PFSK-1 (cell line): ENCODE results near the gene CD82.

Experiments used
- FOXP2 ChIP-seq: optimal IDR thresholded peaks from 2 replicates; pipeline ENCODE3; 2011; ENCODE audit warnings: borderline replicate concordance, control low read depth, inconsistent platforms; ENCODE audit not compliant: insufficient read depth; ENCODE audit errors: extremely low read length, extremely low read depth
- POLR2AphosphoS5 ChIP-seq: IDR thresholded peaks from 2 replicates; pipeline ENCODE4 v1.6.1; 2012; ENCODE audit warnings: low read depth, mild to moderate bottlenecking, control low read depth, low read length, moderate library complexity
- REST ChIP-seq, 2 experiments: IDR thresholded peaks; 2 replicates each; pipeline versions ENCODE4 v1.6.1 to v1.8.0; 2011 to 2012; ENCODE audit warnings: low read depth in 2 of 2, low read length in 2 of 2, control low read depth in 1 of 2, inconsistent platforms in 1 of 2, mild to moderate bottlenecking in 1 of 2, moderate library complexity in 1 of 2; ENCODE audit not compliant: insufficient read depth in 1 of 2
- SIN3A ChIP-seq: IDR thresholded peaks from 2 replicates; pipeline ENCODE4 v1.6.1; 2012; ENCODE audit warnings: mild to moderate bottlenecking, low read length, moderate library complexity, borderline replicate concordance; ENCODE audit not compliant: insufficient read depth
- TAF1 ChIP-seq: IDR thresholded peaks from 2 replicates; pipeline ENCODE4 v1.6.1; 2012; ENCODE audit warnings: low read length, control low read depth, borderline replicate concordance; ENCODE audit not compliant: insufficient read depth

Gene CD82

GRCh38 chr11:44577231-44577830, 11.9 kb downstream of the CD82 start:
- no peak for TF ChIP-seq TAF1
- no peak for TF ChIP-seq POLR2AphosphoS5
- no peak for TF ChIP-seq FOXP2
- TF ChIP-seq SIN3A: no peak
- TF ChIP-seq REST (IDR thresholded peaks at IDR 0.05; ENCODE audit: insufficient read depth in 1 of 2, low read depth in 2 of 2, low read length in 2 of 2): no peak

- no peak for TF ChIP-seq SIN3A
- no peak for TF ChIP-seq TAF1
- TF ChIP-seq FOXP2: no peak
- TF ChIP-seq REST (IDR thresholded peaks at IDR 0.05; ENCODE audit: insufficient read depth in 1 of 2, low read depth in 2 of 2, low read length in 2 of 2): no peak
- no peak for TF ChIP-seq POLR2AphosphoS5
Observed at GRCh38 chr11:44578279-44578678, 12.8 kb downstream of the CD82 start.

- TF ChIP-seq SIN3A: no peak
- no peak for TF ChIP-seq REST (IDR thresholded peaks at IDR 0.05; ENCODE audit: insufficient read depth in 1 of 2, low read depth in 2 of 2, low read length in 2 of 2)
- no peak for TF ChIP-seq TAF1
- TF ChIP-seq FOXP2: no peak
- no peak for TF ChIP-seq POLR2AphosphoS5
Observed at GRCh38 chr11:44579302-44579761, 13.9 kb downstream of the CD82 start.

GRCh38 chr11:44580701-44581100, 15.2 kb downstream of the CD82 start:
- TF ChIP-seq TAF1: no peak
- no peak for TF ChIP-seq REST (IDR thresholded peaks at IDR 0.05; ENCODE audit: insufficient read depth in 1 of 2, low read depth in 2 of 2, low read length in 2 of 2)
- TF ChIP-seq FOXP2: no peak
- no peak for TF ChIP-seq POLR2AphosphoS5
- TF ChIP-seq SIN3A: no peak
